ENCODE results near the gene EFNB2. TPM values are rescaled to one million over a fixed set of nuclear protein-coding genes. Genes with fewer than 3 reads are reported as not detected.

Gene EFNB2
- total RNA-seq, 2 experiments from 2014 or later, result 0.25 to 0.51 TPM

GRCh38 chr13:106541826-106542225, 6.4 kb upstream of the EFNB2 start:
- Histone ChIP-seq H3K4me3 (ENCODE audit: low read depth, low read length, poor library complexity, severe bottlenecking) (no peak overlapping the region), H4K20me1 (ENCODE audit: insufficient read depth, low read length) (peaks cover 10% of the 10 kb centered on the region; the same call in 1 of the 2 replicates), H2AFZ (ENCODE audit: low read length) (no peak overlapping the region), H3K27ac (ENCODE audit: low read depth, low read length, poor library complexity, severe bottlenecking) (no peak overlapping the region), H3K4me1 (ENCODE audit: insufficient read depth, low read length, poor library complexity, severe bottlenecking) (no peaks in the 10 kb centered on the region), H3K79me2 (ENCODE audit: insufficient read depth, low read depth, low read length) (peaks cover 23% of the 10 kb centered on the region; the same call in 1 of the 2 replicates), H3K4me2 (ENCODE audit: low read length) (no peak overlapping the region), H3K9me2 (ENCODE audit: insufficient read depth, low read length) (no peaks in the 10 kb centered on the region), H3K36me3 (ENCODE audit: insufficient read depth, low read length) (peaks cover 52% of the 10 kb centered on the region), H3K9me3 (ENCODE audit: low read length) (no peaks in the 10 kb centered on the region)
- ChIA-PET CTCF (ENCODE audit: unreplicated experiment) (interaction anchor here (0.6 kb wide), 1 partner anchor 39 kb away, joined by 3 read pairs; no protein-coding TSS in a partner anchor), POLR2A (interaction anchor here (0.6 to 1.0 kb wide), 3 partner anchors 24 to 536 kb away, joined by 3 to 4 read pairs (median 3); no protein-coding TSS in a partner anchor)
- no peak for DNase-seq (ENCODE audit: low spot score)
- intact Hi-C loops (cut with micrococcal nuclease; ENCODE audit: unreplicated experiment), result no loop called here
- BruUV-seq (replicated peaks), result no TSS peak
- TF ChIP-seq EZH2phosphoT487 (IDR thresholded peaks at IDR 0.05; ENCODE audit: borderline replicate concordance, low read depth, low read length), result no peak

- intact Hi-C loops (cut with micrococcal nuclease; ENCODE audit: unreplicated experiment), result no loop called here
- no peaks in the 10 kb centered on the region for H3K9me2 ChIP-seq (ENCODE audit: insufficient read depth, low read length)
- no peak for DNase-seq (ENCODE audit: low spot score)
- ChIA-PET CTCF (ENCODE audit: unreplicated experiment) (no interaction called here), POLR2A (no interaction called here)
- no peak overlapping the region for H3K27ac ChIP-seq (ENCODE audit: low read depth, low read length, poor library complexity, severe bottlenecking)
- TF ChIP-seq EZH2phosphoT487 (IDR thresholded peaks at IDR 0.05; ENCODE audit: borderline replicate concordance, low read depth, low read length), result no peak
- no peak for TF ChIP-seq CTCF (conservative IDR thresholded peaks at IDR 0.05; ENCODE audit: low read length)
- H3K4me3 ChIP-seq (ENCODE audit: low read depth, low read length, poor library complexity, severe bottlenecking), result no peak overlapping the region
- H4K20me1 ChIP-seq (ENCODE audit: insufficient read depth, low read length), result peaks cover 10% of the 10 kb centered on the region; the same call in 1 of the 2 replicates
- peaks cover 42% of the 10 kb centered on the region for H3K36me3 ChIP-seq (ENCODE audit: insufficient read depth, low read length)
- peaks cover 11% of the 10 kb centered on the region; the same call in 1 of the 2 replicates for H3K79me2 ChIP-seq (ENCODE audit: insufficient read depth, low read depth, low read length)
- H2AFZ ChIP-seq (ENCODE audit: low read length), result no peak overlapping the region
- no peak overlapping the region for H3K4me2 ChIP-seq (ENCODE audit: low read length)
- no peaks in the 10 kb centered on the region for H3K9me3 ChIP-seq (ENCODE audit: low read length)
- BruUV-seq (replicated peaks), result no TSS peak
- no peaks in the 10 kb centered on the region for H3K4me1 ChIP-seq (ENCODE audit: insufficient read depth, low read length, poor library complexity, severe bottlenecking)
These were observed 5.2 kb upstream of the EFNB2 start for GRCh38 chr13:106540613-106541012.

- BruUV-seq (replicated peaks), result no TSS peak
- TF ChIP-seq EZH2phosphoT487 (IDR thresholded peaks at IDR 0.05; ENCODE audit: borderline replicate concordance, low read depth, low read length) (no peak), CTCF (conservative IDR thresholded peaks at IDR 0.05; ENCODE audit: low read length) (no peak)
- Histone ChIP-seq H3K36me3 (ENCODE audit: insufficient read depth, low read length) (peaks cover 21% of the 10 kb centered on the region), H4K20me1 (ENCODE audit: insufficient read depth, low read length) (0 out of 2 replicates have a peak, but pooled peaks cover 5% of the 10 kb centered on the region), H2AFZ (ENCODE audit: low read length) (no peak overlapping the region), H3K4me3 (ENCODE audit: low read depth, low read length, poor library complexity, severe bottlenecking) (no peak overlapping the region), H3K27ac (ENCODE audit: low read depth, low read length, poor library complexity, severe bottlenecking) (no peak overlapping the region), H3K4me2 (ENCODE audit: low read length) (no peak overlapping the region), H3K4me1 (ENCODE audit: insufficient read depth, low read length, poor library complexity, severe bottlenecking) (no peaks in the 10 kb centered on the region), H3K79me2 (ENCODE audit: insufficient read depth, low read depth, low read length) (no peaks in the 10 kb centered on the region), H3K9me3 (ENCODE audit: low read length) (no peaks in the 10 kb centered on the region), H3K9me2 (ENCODE audit: insufficient read depth, low read length) (no peaks in the 10 kb centered on the region)
- ChIA-PET CTCF (ENCODE audit: unreplicated experiment) (no interaction called here), POLR2A (interaction anchor here (0.5 kb wide), 1 partner anchor 268 kb away, joined by 4 read pairs; no protein-coding TSS in a partner anchor)
- intact Hi-C loops (cut with micrococcal nuclease; ENCODE audit: unreplicated experiment), result loop anchor here (2.0 kb wide), 2 partner anchors 381 to 587 kb away; no protein-coding TSS in a partner anchor
- no peak for DNase-seq (ENCODE audit: low spot score)
These were observed 2.1 kb upstream of the EFNB2 start for GRCh38 chr13:106537521-106537920.
